Fibroblast of lung (primary cell): ENCODE data around the gene FAM110A. TPM values are rescaled to one million over a fixed set of nuclear protein-coding genes. Genes with fewer than 3 reads are reported as not detected.
A peak's percentile ranks its signal among the peaks of the same experiment; 100 is the strongest.

Source experiments
- DNase-seq, 2 donors: peaks; one replicate each; pipeline versions ENCODE4 v3.0.0 to v3.0.0-alpha.2; 2010; ENCODE audit warnings: low read depth in 2 of 2
- H2AFZ ChIP-seq: 2 replicates; pipeline ENCODE4 v1.5.1; 2012; ENCODE audit warnings: low read length, control low read depth, inconsistent platforms
- H3K27ac ChIP-seq: 2 replicates; pipeline ENCODE4 v1.5.1; 2011; ENCODE audit warnings: low read length, control low read depth; ENCODE audit not compliant: insufficient read depth
- H3K27me3 ChIP-seq: 2 replicates; pipeline ENCODE4 v1.5.1; 2011; ENCODE audit warnings: mild to moderate bottlenecking, low read length; ENCODE audit not compliant: control insufficient read depth, insufficient read depth
- H3K36me3 ChIP-seq: 2 replicates; pipeline ENCODE4 v1.5.1; 2011; ENCODE audit warnings: low read length; ENCODE audit not compliant: control insufficient read depth, insufficient read depth
- H3K4me1 ChIP-seq: 2 replicates; pipeline ENCODE4 v1.5.1; 2011; ENCODE audit warnings: low read length; ENCODE audit not compliant: control insufficient read depth, insufficient read depth; ENCODE audit errors: extremely low read depth
- H3K4me2 ChIP-seq: 2 replicates; pipeline ENCODE4 v1.5.1; 2011; ENCODE audit warnings: low read length, control low read depth; ENCODE audit not compliant: insufficient read depth; ENCODE audit errors: extremely low read depth
- H3K4me3 ChIP-seq, 4 experiments: fragments of 200-600 bp in 1 of 4; sonication (generic) in 1 of 4; replicated peaks in 1 of 4; 2 replicates each; pipeline ENCODE4 v1.5.1; 2011 to 2016; ENCODE audit warnings: low read length in 4 of 4, low read depth in 3 of 4, mild to moderate bottlenecking in 3 of 4, control low read depth in 2 of 4, inconsistent platforms in 1 of 4, mixed read lengths in 1 of 4; ENCODE audit not compliant: insufficient read depth in 1 of 4; ENCODE audit errors: control extremely low read depth in 1 of 4
- H3K79me2 ChIP-seq: 2 replicates; pipeline ENCODE4 v1.5.1; 2012; ENCODE audit warnings: mild to moderate bottlenecking, low read length, inconsistent platforms; ENCODE audit not compliant: control insufficient read depth, insufficient read depth
- H3K9ac ChIP-seq: 2 replicates; pipeline ENCODE4 v1.5.1; 2011; ENCODE audit warnings: mild to moderate bottlenecking, low read length, control low read depth; ENCODE audit not compliant: insufficient read depth
- H3K9me3 ChIP-seq: 2 replicates; pipeline ENCODE4 v1.5.1; 2012; ENCODE audit warnings: low read depth, low read length; ENCODE audit not compliant: control insufficient read depth, insufficient read depth
- H4K20me1 ChIP-seq: 2 replicates; pipeline ENCODE4 v1.5.1; 2011; ENCODE audit warnings: low read length; ENCODE audit not compliant: control insufficient read depth, insufficient read depth; ENCODE audit errors: extremely low read depth
- EZH2 ChIP-seq: IDR thresholded peaks from 2 replicates; pipeline ENCODE4 v1.5.1; 2012; ENCODE audit warnings: low read length, control low read depth, mild to moderate bottlenecking; ENCODE audit errors: missing control alignments
- polyA plus RNA-seq, 2 donors: library from polyadenylated mRNA; depleted of rRNA in 1 of 2; stranded (reverse) in 1 of 2; unstranded in 1 of 2; fragments of >200 nt; gene quantifications; 2 replicates each; pipeline ENCODE4 v1.2.1, GENCODE V29; 2011 to 2012; ENCODE audit warnings: missing spikeins in 1 of 2
- total RNA-seq: library from RNA; depleted of rRNA; stranded (reverse); fragments of >200 nt; gene quantifications from 2 replicates; pipeline ENCODE4 v1.2.1, GENCODE V29; 2014
- TF ChIP-seq, protein P1 (sequence below), 2 donors: IDR thresholded peaks in 1 of 2; conservative IDR thresholded peaks in 1 of 2; 1 replicate in 1 of 2; 2 replicates in 1 of 2; pipeline ENCODE4 v1.5.1; 2011 to 2012; ENCODE audit warnings: low read length in 2 of 2, control low read depth in 1 of 2, inconsistent platforms in 1 of 2, low read depth in 1 of 2, mild to moderate bottlenecking in 1 of 2

FAM110A gene
- total and polyA plus RNA-seq, 2 donors (not counting 1 experiment from before 2014, with no cell fraction given), result 1.5 to 1.8 TPM

- Histone ChIP-seq H4K20me1 (no peaks in the 10 kb centered on the region), H3K4me2 (peak overlapping the region; percentile 67), H3K4me1 (peaks cover 2% of the 10 kb centered on the region), H2AFZ (no peak overlapping the region), H3K27ac (no peak overlapping the region), H3K79me2 (peaks cover 45% of the 10 kb centered on the region), H3K4me3 (peak overlapping the region; percentile 22 to 51 (median 34)), H3K36me3 (peaks cover 2% of the 10 kb centered on the region), H3K27me3 (no peaks in the 10 kb centered on the region), H3K9ac (peak overlapping the region; percentile 41), H3K9me3 (no peaks in the 10 kb centered on the region)
- DNase-seq, result peak in 1 of 2 donors; percentile 6
- TF ChIP-seq, protein P1, sequence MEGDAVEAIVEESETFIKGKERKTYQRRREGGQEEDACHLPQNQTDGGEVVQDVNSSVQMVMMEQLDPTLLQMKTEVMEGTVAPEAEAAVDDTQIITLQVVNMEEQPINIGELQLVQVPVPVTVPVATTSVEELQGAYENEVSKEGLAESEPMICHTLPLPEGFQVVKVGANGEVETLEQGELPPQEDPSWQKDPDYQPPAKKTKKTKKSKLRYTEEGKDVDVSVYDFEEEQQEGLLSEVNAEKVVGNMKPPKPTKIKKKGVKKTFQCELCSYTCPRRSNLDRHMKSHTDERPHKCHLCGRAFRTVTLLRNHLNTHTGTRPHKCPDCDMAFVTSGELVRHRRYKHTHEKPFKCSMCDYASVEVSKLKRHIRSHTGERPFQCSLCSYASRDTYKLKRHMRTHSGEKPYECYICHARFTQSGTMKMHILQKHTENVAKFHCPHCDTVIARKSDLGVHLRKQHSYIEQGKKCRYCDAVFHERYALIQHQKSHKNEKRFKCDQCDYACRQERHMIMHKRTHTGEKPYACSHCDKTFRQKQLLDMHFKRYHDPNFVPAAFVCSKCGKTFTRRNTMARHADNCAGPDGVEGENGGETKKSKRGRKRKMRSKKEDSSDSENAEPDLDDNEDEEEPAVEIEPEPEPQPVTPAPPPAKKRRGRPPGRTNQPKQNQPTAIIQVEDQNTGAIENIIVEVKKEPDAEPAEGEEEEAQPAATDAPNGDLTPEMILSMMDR (conservative IDR thresholded peaks at IDR 0.05 in 1 of 2, IDR thresholded peaks at IDR 0.05 in 1 of 2; ENCODE audit: low read depth in 1 of 2, low read length in 2 of 2), result no peak
- TF ChIP-seq EZH2, result no peak
Measured at GRCh38 chr20:840858-841567, 7.5 kb downstream of the FAM110A start.

GRCh38 chr20:841568-842546, 8.3 kb downstream of the FAM110A start:
- no peak for DNase-seq
- H3K4me3 ChIP-seq, result peak overlapping the region in 3 of 4 experiments; percentile 22 to 51 (median 33)
- TF ChIP-seq, protein P1 (conservative IDR thresholded peaks at IDR 0.05 in 1 of 2, IDR thresholded peaks at IDR 0.05 in 1 of 2; ENCODE audit: low read depth in 1 of 2, low read length in 2 of 2), result no peak
- no peak for TF ChIP-seq EZH2
- H3K27me3 ChIP-seq, result no peaks in the 10 kb centered on the region
- H3K79me2 ChIP-seq, result peaks cover 39% of the 10 kb centered on the region
- H3K27ac ChIP-seq, result no peak overlapping the region
- peaks cover 2% of the 10 kb centered on the region for H3K4me1 ChIP-seq
- peak overlapping the region; percentile 52 for H3K4me2 ChIP-seq
- peak overlapping the region; percentile 41 for H3K9ac ChIP-seq
- no peaks in the 10 kb centered on the region for H4K20me1 ChIP-seq
- no peak overlapping the region for H2AFZ ChIP-seq
- H3K36me3 ChIP-seq, result peaks cover 2% of the 10 kb centered on the region
- no peaks in the 10 kb centered on the region for H3K9me3 ChIP-seq

- no peak overlapping the region for H3K9ac ChIP-seq
- H3K4me1 ChIP-seq, result no peaks in the 10 kb centered on the region
- peaks cover 34% of the 10 kb centered on the region for H3K79me2 ChIP-seq
- no peak for TF ChIP-seq EZH2
- TF ChIP-seq, protein P1 (conservative IDR thresholded peaks at IDR 0.05 in 1 of 2, IDR thresholded peaks at IDR 0.05 in 1 of 2; ENCODE audit: low read depth in 1 of 2, low read length in 2 of 2), result no peak
- no peak overlapping the region for H3K4me3 ChIP-seq
- H3K27ac ChIP-seq, result no peak overlapping the region
- H2AFZ ChIP-seq, result no peak overlapping the region
- no peak overlapping the region for H3K4me2 ChIP-seq
- H3K27me3 ChIP-seq, result no peaks in the 10 kb centered on the region
- H3K36me3 ChIP-seq, result peaks cover 2% of the 10 kb centered on the region
- no peaks in the 10 kb centered on the region for H4K20me1 ChIP-seq
- H3K9me3 ChIP-seq, result no peaks in the 10 kb centered on the region
- no peak for DNase-seq
Measured at GRCh38 chr20:842547-842940, 9.0 kb downstream of the FAM110A start.
